CD4-positive, alpha-beta T cell (primary cell): ENCODE results near the gene PTPRS. TPM values are rescaled to one million over a fixed set of nuclear protein-coding genes. Genes with fewer than 3 reads are reported as not detected.

Experiments used
- ATAC-seq: fragments of 200-7000 bp; cut with Tn5 transposase; one replicate; pipeline ENCODE4 v1.10.0; 2022; ENCODE audit warnings: mild to moderate bottlenecking; ENCODE audit not compliant: poor library complexity
- CTCF ChIA-PET: fragments of 350-600 bp; sonication (Branson Sonifier 250); formaldehyde crosslinking; loops from one replicate; lab custom pipeline; 2021; ENCODE audit warnings: antibody characterized with exemption, inconsistent platforms; lab: Charles Lee
- POLR2A ChIA-PET: fragments of 350-600 bp; sonication (Branson Sonifier 250); formaldehyde crosslinking; loops from one replicate; lab custom pipeline; 2021; ENCODE audit warnings: antibody characterized with exemption, inconsistent platforms; lab: Charles Lee
- DNase-seq, 14 experiments: peaks; one replicate each; pipeline ENCODE4 v3.0.0-alpha.2; 2013 to 2020; ENCODE audit warnings: mixed read lengths in 2 of 14
- H3K27ac ChIP-seq, 2 donors: one replicate each; pipeline versions ENCODE4 v1.5.1 to v1.7.0; 2013; ENCODE audit warnings: low read length in 2 of 2, low read depth in 1 of 2, mild to moderate bottlenecking in 1 of 2
- H3K27me3 ChIP-seq, 2 experiments: 1 replicate in 1 of 2; 2 replicates in 1 of 2; pipeline versions ENCODE4 v1.6.1 to v1.7.0; 2013; ENCODE audit warnings: low read length in 2 of 2, control low read depth in 1 of 2, mild to moderate bottlenecking in 1 of 2, moderate library complexity in 1 of 2; ENCODE audit not compliant: insufficient read depth in 2 of 2, control insufficient read depth in 1 of 2
- H3K36me3 ChIP-seq: one replicate; pipeline ENCODE4 v1.6.1; 2013; ENCODE audit warnings: low read length, control low read depth; ENCODE audit not compliant: insufficient read depth
- H3K4me1 ChIP-seq: one replicate; pipeline ENCODE4 v1.6.1; 2013; ENCODE audit warnings: low read length, control low read depth; ENCODE audit not compliant: insufficient read depth
- H3K4me3 ChIP-seq: one replicate; pipeline ENCODE4 v1.5.1; 2013; ENCODE audit warnings: mild to moderate bottlenecking, low read length, moderate library complexity
- H3K9me3 ChIP-seq, 2 experiments: 1 replicate in 1 of 2; 2 replicates in 1 of 2; pipeline versions ENCODE4 v1.6.1 to v1.7.0; 2013; ENCODE audit warnings: low read length in 2 of 2, mild to moderate bottlenecking in 2 of 2, control low read depth in 1 of 2, moderate library complexity in 1 of 2; ENCODE audit not compliant: control insufficient read depth in 1 of 2, insufficient read depth in 1 of 2
- H3K27ac Mint-ChIP-seq: one replicate; pipeline ENCODE4 v1.8.0; 2020; ENCODE audit warnings: mixed read lengths
- H3K27me3 Mint-ChIP-seq: one replicate; pipeline ENCODE4 v1.8.0; 2021; ENCODE audit warnings: mixed read lengths
- H3K36me3 Mint-ChIP-seq: one replicate; pipeline ENCODE4 v1.8.0; 2021; ENCODE audit warnings: low read depth, mixed read lengths
- H3K4me1 Mint-ChIP-seq: one replicate; pipeline ENCODE4 v1.8.0; 2021; ENCODE audit warnings: low read depth, mixed read lengths
- H3K4me3 Mint-ChIP-seq: one replicate; pipeline ENCODE4 v1.8.0; 2020; ENCODE audit warnings: mild to moderate bottlenecking, mixed read lengths
- H3K9me3 Mint-ChIP-seq: one replicate; pipeline ENCODE4 v1.8.0; 2020; ENCODE audit warnings: mixed read lengths
- CTCF ChIP-seq: fragments of 200-600 bp; IDR thresholded peaks from one replicate; pipeline ENCODE4 v1.8.0; 2022; ENCODE audit warnings: antibody characterized with exemption, mild to moderate bottlenecking
- intact Hi-C, 2 experiments: fragments of 100-400 bp; cut with DNase I in 1 of 2; cut with micrococcal nuclease in 1 of 2; formaldehyde crosslinking; loops; one replicate each; pipeline versions ENCODE4 v1.15.1 to v1.9.0; 2023 to 2025; cut with DNase I, micrococcal nuclease
- total RNA-seq, 174 experiments: library from RNA in 2 of 174; stranded (reverse) in 2 of 174; gene quantifications; one replicate each; pipeline ENCODE4 v1.2.3 and lab custom pipeline; 2021 to 2026

The PTPRS gene
- total RNA-seq, 2 experiments from 2014 or later, result 5.3 to 6.3 TPM

DNA sequence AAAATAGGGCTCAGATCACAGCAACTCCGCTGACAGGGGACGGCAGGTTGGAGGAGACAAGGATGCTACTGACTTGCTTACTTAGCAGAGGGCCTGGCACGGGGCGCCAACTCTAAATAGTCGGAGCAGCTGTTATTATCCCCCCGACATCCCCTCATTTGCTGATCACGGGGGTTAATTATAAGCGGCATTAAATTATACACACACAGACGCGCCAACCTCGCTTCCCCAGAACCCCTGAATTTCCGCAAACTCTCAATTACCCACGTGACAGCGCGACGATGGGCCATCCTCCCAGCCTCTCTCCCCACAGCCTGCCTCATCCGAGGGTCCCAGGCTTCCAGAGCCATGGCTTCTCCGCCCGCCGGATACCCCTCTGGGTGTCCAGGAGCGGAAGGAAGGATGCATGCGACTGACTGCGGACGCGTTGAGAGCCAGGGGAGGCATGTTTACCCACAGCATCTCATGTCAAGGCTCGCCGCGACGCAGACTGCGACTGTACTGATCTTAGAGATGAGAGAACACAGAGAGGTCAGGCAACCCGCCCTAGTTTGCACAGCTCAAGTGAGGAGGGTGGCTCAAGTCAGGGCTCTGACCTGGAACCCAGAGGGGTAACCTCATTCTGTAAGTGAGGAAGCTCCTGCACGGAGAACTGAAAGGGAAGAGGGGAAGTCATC is 5.7 kb downstream of the PTPRS start:
- H3K4me1 Mint-ChIP-seq, result peaks cover 27% of the 10 kb centered on the region
- H3K4me3 Mint-ChIP-seq, result no peak overlapping the region
- H3K4me3 ChIP-seq, result no peak overlapping the region
- peaks cover 21% of the 10 kb centered on the region for H3K4me1 ChIP-seq
- H3K36me3 ChIP-seq, result no peaks in the 10 kb centered on the region
- peaks cover 0 to 34% of the 10 kb centered on the region in 2 experiments for H3K9me3 ChIP-seq
- H3K27ac Mint-ChIP-seq, result no peak overlapping the region
- H3K27ac ChIP-seq, result no peak overlapping the region
- H3K27me3 ChIP-seq, result peaks cover 56 to 59% of the 10 kb centered on the region in 2 experiments
- no peak for TF ChIP-seq CTCF
- intact Hi-C loops, result no loop called here
- peaks cover 63% of the 10 kb centered on the region for H3K27me3 Mint-ChIP-seq
- no peak for ATAC-seq
- POLR2A ChIA-PET, result no interaction called here
- H3K36me3 Mint-ChIP-seq, result no peaks in the 10 kb centered on the region
- H3K9me3 Mint-ChIP-seq, result no peaks in the 10 kb centered on the region
- DNase-seq, result no peak
- CTCF ChIA-PET, result no interaction called here

DNA sequence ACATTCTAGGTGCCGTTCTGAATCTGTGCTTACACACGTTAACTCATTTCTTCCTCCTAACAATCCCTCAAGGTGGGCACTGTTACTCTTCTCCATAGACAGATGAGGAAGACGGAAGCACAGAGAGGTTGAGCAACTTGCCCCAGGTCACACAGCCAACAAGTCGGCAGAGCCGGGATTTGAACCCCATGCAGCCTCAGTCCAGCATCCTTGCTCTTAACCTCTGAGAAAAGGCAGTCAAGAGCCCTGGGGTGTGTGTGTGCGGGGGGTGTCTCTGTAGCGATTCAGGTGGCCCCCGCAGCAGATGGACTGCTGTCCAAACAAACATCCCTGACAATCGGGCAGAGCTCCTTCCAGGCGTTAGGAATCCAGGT is 6.3 kb downstream of the PTPRS start:
- DNase-seq (no peak), ATAC-seq (no peak)
- Histone ChIP-seq H3K27ac (no peak overlapping the region), H3K4me3 (no peak overlapping the region), H3K9me3 (peaks cover 0 to 34% of the 10 kb centered on the region in 2 experiments), H3K36me3 (no peaks in the 10 kb centered on the region), H3K4me1 (peaks cover 16% of the 10 kb centered on the region), H3K27me3 (peaks cover 55 to 57% of the 10 kb centered on the region in 2 experiments)
- ChIA-PET POLR2A (no interaction called here), CTCF (no interaction called here)
- Mint-ChIP-seq H3K27me3 (peaks cover 61% of the 10 kb centered on the region), H3K27ac (no peak overlapping the region), H3K36me3 (no peaks in the 10 kb centered on the region), H3K4me3 (no peak overlapping the region), H3K9me3 (no peaks in the 10 kb centered on the region), H3K4me1 (peaks cover 26% of the 10 kb centered on the region)
- no peak for TF ChIP-seq CTCF
- intact Hi-C loops, result no loop called here

GRCh38 chr19:5333581-5334365 is 6.8 kb downstream of the PTPRS start:
- peaks cover 10% of the 10 kb centered on the region for H3K4me1 ChIP-seq
- H3K27ac ChIP-seq, result no peak overlapping the region
- H3K9me3 Mint-ChIP-seq, result no peaks in the 10 kb centered on the region
- no peak for TF ChIP-seq CTCF
- CTCF ChIA-PET, result no interaction called here
- no peaks in the 10 kb centered on the region for H3K36me3 ChIP-seq
- H3K4me3 Mint-ChIP-seq, result no peak overlapping the region
- no peak for ATAC-seq
- H3K27me3 ChIP-seq, result peaks cover 49 to 53% of the 10 kb centered on the region in 2 experiments
- POLR2A ChIA-PET, result no interaction called here
- no peak overlapping the region for H3K4me3 ChIP-seq
- peaks cover 60% of the 10 kb centered on the region for H3K27me3 Mint-ChIP-seq
- peaks cover 21% of the 10 kb centered on the region for H3K4me1 Mint-ChIP-seq
- peaks cover 0 to 37% of the 10 kb centered on the region in 2 experiments for H3K9me3 ChIP-seq
- DNase-seq, result no peak
- intact Hi-C loops, result no loop called here
- no peaks in the 10 kb centered on the region for H3K36me3 Mint-ChIP-seq
- H3K27ac Mint-ChIP-seq, result no peak overlapping the region
